ENCODE results near the gene MTA1. TPM values are rescaled to one million over a fixed set of nuclear protein-coding genes. Genes with fewer than 3 reads are reported as not detected.

The MTA1 gene
- total and polyA plus RNA-seq, 7 donors = 22.6 to 48.6 (median 41.1) TPM

DNA sequence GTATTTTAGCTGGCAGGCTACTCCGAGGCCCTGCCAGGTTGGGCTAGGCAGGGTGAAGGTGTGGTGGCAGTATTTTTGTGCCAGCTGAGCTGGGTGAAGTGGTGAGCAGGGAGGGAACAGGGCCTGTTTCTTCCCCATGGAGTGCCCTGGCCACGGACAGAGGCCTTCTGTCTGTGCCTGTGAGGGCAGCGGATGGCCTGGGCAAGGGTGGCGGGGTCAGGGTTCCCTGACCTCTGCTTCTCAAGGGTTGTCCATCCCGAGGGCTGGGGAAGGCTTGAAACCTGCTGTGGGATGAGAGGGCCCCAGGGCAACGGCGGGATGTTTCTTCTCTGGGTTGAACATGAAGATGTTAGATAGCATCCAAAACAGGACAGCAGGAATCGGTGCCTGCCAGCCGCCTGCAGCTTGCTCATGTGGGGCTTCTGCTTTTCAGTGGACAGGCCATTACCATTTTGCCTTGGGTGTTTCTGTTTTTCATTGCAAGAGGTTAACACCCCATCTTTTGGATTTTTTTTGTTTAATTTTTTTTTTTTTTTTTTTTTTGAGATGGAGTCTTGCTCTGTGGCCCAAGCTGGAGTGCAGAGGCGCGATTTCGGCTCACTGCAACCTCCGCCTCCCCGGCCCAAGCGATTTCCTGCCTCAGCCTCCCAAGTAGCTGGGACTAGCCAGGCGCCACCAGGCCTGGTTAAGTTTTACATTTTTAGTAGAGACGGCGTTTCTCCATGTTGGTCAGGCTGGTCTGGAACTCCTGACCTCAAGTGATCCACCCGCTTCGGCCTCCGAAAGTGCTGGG is 3.3 kb downstream of the MTA1 start:
- WGBS, 3 donors = 75 to 79% (median 78%) methylated on average over 21 of the region's 21 CpGs
- intact Hi-C loops (cut with DNase I) = no loop called here
- ATAC-seq (no peak), DNase-seq (no peak)
- H3K4me1 ChIP-seq = peaks cover 24% of the 10 kb centered on the region
- no peaks in the 10 kb centered on the region for H3K9me3 ChIP-seq
- no peaks in the 10 kb centered on the region for H3K27me3 ChIP-seq (ENCODE audit: insufficient read depth in 3 of 3, low read length in 2 of 3)
- TF ChIP-seq, protein P1, sequence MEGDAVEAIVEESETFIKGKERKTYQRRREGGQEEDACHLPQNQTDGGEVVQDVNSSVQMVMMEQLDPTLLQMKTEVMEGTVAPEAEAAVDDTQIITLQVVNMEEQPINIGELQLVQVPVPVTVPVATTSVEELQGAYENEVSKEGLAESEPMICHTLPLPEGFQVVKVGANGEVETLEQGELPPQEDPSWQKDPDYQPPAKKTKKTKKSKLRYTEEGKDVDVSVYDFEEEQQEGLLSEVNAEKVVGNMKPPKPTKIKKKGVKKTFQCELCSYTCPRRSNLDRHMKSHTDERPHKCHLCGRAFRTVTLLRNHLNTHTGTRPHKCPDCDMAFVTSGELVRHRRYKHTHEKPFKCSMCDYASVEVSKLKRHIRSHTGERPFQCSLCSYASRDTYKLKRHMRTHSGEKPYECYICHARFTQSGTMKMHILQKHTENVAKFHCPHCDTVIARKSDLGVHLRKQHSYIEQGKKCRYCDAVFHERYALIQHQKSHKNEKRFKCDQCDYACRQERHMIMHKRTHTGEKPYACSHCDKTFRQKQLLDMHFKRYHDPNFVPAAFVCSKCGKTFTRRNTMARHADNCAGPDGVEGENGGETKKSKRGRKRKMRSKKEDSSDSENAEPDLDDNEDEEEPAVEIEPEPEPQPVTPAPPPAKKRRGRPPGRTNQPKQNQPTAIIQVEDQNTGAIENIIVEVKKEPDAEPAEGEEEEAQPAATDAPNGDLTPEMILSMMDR (IDR thresholded peaks at IDR 0.05) = no peak
- no peak overlapping the region for H3K4me3 ChIP-seq
- H3K27ac ChIP-seq = no peak overlapping the region
- H3K36me3 ChIP-seq (ENCODE audit: insufficient read depth in 1 of 2, low read depth in 1 of 2) = peaks cover 0 to 7% of the 10 kb centered on the region in 2 donors

DNA sequence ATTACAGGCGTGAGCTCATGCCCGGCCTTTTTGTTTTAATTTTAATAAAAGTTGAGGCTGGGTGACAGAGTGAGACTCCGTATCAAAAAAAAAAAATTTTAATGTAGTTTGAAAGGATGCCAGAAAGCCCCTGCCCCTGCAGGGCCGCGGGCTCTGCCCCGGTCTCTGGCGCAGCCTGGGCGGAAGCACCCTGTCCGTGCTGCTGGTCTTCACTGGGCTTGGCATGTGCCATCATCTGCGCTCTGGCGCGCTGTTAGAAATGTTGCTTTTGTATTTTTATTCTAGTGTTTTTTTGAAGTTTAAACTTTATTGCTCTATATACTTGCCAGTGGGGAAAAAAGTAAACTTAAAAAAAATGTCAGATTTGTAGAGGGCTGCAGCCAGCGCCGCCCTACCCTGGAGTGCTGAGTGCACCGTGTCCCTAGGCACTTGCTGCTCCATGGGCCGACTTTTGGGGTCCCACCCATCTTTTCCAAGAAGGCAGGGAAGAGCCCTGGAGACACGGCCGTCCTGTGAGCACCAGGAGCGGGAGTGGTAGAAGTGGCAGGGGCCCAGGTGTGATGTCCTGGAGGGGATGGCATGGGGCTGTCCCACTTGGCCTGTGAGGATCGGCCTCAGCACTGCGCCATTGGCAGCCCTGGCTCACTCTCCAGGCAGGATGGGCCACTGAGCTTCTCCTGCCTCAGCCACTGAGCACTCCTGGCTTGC is 4.0 kb downstream of the MTA1 start:
- WGBS, 3 donors = 93 to 95% (median 94%) methylated on average over 20 to 21 of the region's 21 CpGs
- H3K4me1 ChIP-seq = peaks cover 23% of the 10 kb centered on the region

GRCh38 chr14:105424861-105425260 is 5.2 kb downstream of the MTA1 start:
- no peaks in the 10 kb centered on the region for H3K27me3 ChIP-seq (ENCODE audit: insufficient read depth in 3 of 3, low read length in 2 of 3)
- peaks cover 0 to 7% of the 10 kb centered on the region in 2 donors for H3K36me3 ChIP-seq (ENCODE audit: insufficient read depth in 1 of 2, low read depth in 1 of 2)
- 94 to 97% (median 96%) methylated on average over 12 of the region's 12 CpGs for WGBS, 3 donors
- H3K4me1 ChIP-seq = peaks cover 16% of the 10 kb centered on the region
- intact Hi-C loops (cut with DNase I) = no loop called here
- no peak overlapping the region for H3K27ac ChIP-seq
- no peaks in the 10 kb centered on the region for H3K9me3 ChIP-seq
- ATAC-seq (no peak), DNase-seq (no peak)
- no peak overlapping the region for H3K4me3 ChIP-seq
- TF ChIP-seq, protein P1 (IDR thresholded peaks at IDR 0.05) = no peak

More for the DNA sequence above, 4.0 kb downstream of the MTA1 start:
- no peaks in the 10 kb centered on the region for H3K9me3 ChIP-seq
- intact Hi-C loops (cut with DNase I) = no loop called here
- TF ChIP-seq, protein P1 (IDR thresholded peaks at IDR 0.05) = no peak
- peaks cover 0 to 7% of the 10 kb centered on the region in 2 donors for H3K36me3 ChIP-seq (ENCODE audit: insufficient read depth in 1 of 2, low read depth in 1 of 2)
- ATAC-seq = no peak
- H3K27ac ChIP-seq = no peak overlapping the region
- DNase-seq = no peak
- H3K4me3 ChIP-seq = no peak overlapping the region
- no peaks in the 10 kb centered on the region for H3K27me3 ChIP-seq (ENCODE audit: insufficient read depth in 3 of 3, low read length in 2 of 3)

- Histone ChIP-seq H3K27ac (no peak overlapping the region), H3K9me3 (no peaks in the 10 kb centered on the region), H3K36me3 (ENCODE audit: insufficient read depth in 1 of 2, low read depth in 1 of 2) (peaks cover 0 to 7% of the 10 kb centered on the region in 2 donors), H3K4me1 (peaks cover 11% of the 10 kb centered on the region), H3K27me3 (ENCODE audit: insufficient read depth in 3 of 3, low read length in 2 of 3) (no peaks in the 10 kb centered on the region), H3K4me3 (no peak overlapping the region)
- 93 to 98% (median 94%) methylated on average over 21 to 23 of the region's 23 CpGs for WGBS, 3 donors
- TF ChIP-seq, protein P1 (IDR thresholded peaks at IDR 0.05) = no peak
- intact Hi-C loops (cut with DNase I) = no loop called here
- DNase-seq (no peak), ATAC-seq (no peak)
Measured at GRCh38 chr14:105425823-105426247, 6.2 kb downstream of the MTA1 start.

Data from psoas muscle (tissue), 8 donors.